ENCODE measurements around the gene MYEOV.

MYEOV gene

DNA sequence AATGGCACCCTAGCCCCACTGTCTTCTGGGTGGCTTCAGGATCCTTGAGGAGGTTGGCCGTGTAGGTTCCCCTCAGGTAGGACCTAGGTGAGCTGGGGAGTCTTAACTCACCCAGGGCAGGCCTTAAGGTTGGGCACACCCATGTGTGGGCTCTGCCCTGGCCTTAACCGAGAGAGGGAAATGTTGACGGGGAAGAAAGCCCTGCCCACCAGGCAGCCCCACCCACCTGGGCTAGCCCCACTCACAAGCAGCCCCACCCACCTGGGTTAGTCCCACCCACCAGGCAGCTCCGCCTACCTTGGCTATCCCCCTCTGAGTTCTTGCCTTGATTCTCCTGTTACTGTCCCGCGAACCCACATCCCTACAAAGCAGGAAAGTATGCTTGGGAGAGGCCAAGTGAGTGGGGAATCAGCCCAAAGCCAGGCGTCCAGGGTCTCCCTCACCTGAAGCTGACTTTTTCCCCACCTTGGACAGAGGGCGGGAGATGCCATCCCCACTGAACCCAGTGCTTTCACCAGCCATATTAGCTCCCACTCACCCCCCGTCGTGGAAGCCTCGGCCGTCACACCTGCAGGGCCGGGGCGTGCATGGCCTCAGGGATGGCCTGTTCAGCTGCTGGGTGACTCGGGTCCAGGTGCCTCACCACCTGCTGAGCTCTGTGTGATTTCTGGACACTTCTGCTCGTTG lies at the start of gene MYEOV:
Gene MYEOV, plus strand, starts transcription at position 337 of the 687 bp plus-strand sequence. CDS start 1,200 bp downstream, outside the sequence.
- DNase-seq (ENCODE audit: low spot score) = peak; percentile 94

DNA sequence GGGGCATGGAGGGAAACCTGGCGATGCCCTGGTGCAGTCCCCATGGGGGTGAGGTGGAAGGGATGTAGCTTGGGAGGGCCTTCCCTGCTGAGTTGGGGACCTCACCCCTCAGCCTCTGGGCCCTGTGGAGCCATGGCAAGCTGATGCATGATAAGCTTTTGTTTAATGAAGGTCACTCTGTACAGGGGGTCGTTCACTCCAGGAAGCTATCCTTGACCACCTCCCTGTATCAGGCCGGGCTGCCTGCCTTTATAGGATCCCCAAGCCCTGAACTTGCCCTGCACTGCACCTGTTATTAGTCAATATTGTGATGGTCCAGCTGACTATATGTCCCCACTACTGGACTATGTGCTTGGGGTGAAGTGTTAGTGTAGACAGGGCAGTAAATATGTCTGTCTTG lies 49.7 kb upstream of the MYEOV start:
- DNase-seq (ENCODE audit: low spot score) = no peak

DNA sequence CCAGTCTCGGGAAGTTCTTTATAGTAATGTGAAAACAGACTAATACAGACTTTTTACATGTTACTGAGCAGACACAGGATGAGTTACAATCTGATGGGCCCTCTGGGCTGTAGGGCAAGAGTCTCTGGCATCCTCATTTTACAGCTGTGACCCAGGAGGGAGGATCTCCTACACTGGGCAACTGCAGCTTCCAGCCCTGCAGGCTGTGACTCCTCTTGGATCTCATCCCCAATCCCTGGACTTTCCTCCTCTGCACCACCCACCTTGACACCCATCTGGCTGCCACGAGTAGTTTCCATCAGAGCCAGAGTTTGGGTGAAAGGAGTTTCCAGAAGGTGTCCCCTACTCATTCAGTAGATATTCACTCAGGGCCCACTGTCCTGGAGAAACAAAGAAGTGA lies 48.9 kb upstream of the MYEOV start:
- no peak for DNase-seq (ENCODE audit: low spot score)

DNA sequence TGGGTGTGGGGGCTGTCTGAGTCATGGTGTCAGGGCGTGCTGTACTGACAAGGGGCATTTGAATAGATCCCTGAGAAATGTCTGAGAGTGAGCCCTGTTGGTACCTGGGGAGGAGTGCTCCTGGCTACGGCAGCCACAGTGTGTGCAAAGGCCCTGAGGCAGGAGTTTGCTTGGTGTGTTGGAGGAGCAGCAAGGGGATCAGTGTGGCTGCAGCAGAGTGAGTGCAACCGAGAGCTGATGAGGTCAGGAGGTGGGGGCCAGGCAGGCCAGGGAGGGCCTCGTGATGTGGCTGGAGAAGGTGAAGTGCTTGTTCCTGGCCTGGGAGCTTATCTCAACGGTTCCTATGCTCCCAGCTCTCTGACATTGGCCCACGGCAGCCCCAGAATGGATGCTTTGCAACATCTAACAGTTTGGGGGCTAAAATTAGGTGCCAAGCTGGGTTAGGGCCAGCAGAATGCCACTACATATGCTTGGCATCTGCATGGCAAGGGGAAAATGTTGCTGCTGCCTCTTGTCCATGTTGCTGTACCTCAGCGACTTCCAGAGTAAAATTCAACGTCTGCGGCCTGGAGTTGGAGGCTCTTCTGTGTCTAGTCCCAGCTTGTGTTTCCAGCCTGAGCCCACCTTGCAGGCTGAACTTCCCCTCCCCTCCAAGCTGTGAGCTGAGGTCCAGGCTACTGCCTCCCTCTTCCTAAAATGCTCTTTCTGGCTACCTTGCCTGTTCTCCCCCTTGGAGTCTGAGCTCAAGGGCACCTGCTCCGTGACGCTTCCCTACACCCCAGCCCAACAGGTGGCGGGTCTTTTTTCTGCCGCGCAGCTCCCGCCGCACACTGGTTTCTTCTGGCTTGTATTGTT lies 48.2 kb upstream of the MYEOV start:
- no peak for DNase-seq (ENCODE audit: low spot score)

DNA sequence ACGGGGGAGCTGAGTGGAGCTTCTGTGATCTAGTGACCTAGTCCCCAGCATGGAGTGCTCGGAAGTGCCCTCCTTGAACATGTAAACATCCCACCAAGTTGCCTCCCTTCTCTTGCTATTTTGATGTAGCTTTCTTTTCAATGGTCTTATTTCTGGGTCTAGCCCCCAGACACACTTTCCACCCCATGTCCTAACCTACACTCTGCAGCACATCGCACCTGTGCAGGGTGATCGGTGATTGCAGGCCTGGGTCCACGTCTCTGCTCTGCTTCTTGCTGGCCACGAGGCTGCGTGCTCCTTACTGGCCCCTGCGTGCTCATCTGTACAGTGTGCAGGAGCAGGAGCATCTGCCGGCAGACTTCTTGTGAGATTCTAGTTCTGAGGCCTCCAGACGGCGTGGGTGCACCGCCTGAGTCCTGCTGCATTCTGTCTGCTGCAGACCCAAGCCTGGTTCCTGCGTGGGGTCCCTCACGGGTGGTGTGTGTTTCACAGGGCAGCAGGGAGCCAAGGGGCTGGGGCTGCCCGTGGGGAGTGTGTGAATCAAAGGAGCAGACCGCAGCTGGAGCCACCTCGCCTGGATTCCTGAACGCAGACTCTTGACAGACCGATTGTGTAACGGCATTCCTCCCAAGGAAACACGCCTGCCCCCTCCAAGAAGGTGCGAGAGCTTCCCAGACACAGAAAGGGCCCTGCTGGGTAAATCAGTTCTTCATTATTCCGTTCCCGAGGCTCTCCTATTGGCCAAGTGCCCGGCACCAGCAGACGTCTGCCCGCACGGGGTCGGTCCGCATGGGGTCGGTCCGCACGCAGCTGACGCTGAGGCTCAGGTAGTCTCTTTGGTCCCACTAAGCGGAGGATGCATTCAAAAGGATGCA lies 44.4 kb upstream of the MYEOV start:
- DNase-seq (ENCODE audit: low spot score) = peak; percentile 69

DNA sequence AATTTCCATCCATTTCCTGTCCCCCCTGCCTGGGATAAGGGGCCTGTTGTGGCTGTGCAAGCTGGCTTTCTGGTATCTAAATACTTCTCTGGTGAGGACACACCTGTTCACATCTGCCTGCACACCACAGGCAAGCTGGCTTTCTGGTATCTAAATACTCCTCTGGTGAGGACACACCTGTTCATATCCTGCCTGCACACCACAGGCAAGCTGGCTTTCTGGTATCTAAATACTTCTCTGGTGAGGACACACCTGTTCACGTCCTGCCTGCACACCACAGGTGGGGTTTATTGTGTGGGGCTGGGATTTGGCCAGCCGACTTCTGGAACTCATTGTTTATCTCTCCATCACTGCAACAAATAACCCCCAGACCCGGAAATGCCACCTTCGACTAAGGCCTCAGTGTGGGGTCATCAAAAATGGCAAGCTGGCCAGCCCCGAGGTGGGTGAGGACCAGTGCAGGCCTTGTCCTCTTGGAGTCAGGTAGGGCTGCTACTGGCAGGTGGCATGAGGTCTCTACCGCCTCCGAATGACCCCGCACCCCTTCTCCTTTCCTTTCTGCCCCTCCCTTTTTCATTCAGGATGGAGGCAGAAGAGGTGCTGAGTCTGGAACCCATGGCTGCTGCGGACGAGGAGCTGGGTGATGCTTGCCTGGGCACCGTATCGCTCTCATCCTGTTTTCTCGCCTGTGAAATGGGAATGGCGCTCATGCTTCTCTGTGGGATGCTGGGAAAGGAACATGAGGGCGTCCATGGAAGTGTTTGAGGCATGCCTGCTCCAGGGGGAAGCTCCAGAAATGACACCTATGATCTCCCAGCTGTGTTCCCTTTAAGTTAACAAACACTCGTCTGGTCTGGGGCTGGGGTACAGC lies 43.5 kb upstream of the MYEOV start:
- no peak for DNase-seq (ENCODE audit: low spot score)

DNA sequence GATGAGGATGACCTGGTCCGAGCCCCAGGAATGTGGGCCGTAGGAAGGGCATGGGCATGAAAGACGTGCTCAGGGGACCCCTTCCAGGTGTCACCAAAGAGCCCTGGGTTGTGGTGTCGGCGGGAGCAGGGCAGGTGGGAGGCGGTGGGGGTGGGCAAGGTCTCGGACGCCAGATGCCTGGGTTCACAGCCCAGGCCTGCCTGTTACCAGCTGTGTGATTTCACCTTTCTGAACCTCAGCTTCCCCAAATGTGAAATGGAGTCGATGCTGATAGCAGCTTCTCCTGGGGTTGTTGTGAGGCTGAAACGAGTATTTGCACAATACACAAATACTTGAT lies 42.9 kb upstream of the MYEOV start:
- DNase-seq (ENCODE audit: low spot score) = no peak

DNA sequence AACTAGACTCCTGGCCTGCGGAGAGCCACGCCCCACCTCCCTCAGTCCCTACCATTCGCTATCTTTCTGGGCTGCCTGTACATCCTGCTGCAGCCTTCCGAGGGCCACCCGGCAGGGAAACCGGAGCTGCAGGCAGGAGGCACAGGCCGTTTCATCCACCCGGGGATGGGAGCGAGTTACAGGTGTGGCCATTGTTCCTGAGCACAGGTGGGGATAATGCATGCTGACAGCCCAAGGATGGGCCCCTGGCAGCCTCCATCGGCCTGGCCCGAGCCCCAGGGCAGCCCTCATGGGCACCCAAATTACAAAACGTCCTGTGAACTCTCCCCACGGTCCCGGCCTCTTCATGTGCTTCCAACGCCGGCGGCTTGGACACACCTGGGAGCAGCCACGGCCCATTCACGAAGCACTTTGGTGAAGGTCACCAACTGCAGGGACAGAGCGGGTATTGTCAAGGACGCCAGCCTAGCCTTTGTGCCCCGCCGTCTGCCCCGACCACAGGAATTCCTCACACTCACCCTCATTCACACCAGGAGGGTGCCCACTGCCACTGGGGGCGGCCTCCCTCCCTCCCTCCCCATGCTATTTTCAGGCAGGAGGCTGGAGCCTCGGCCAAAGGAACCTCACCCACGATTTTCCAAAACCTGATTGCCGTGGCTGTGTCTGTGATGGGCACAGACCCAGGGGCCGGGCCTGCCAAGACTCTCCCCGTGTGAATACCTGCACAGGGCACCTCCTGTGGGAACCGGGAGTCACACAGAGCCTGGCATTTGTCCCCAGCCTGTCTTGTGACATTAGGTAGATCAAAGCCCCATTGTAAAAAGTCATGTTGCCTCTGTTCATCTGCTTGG lies 42.1 kb upstream of the MYEOV start:
- DNase-seq (ENCODE audit: low spot score) = peak; percentile 56

DNA sequence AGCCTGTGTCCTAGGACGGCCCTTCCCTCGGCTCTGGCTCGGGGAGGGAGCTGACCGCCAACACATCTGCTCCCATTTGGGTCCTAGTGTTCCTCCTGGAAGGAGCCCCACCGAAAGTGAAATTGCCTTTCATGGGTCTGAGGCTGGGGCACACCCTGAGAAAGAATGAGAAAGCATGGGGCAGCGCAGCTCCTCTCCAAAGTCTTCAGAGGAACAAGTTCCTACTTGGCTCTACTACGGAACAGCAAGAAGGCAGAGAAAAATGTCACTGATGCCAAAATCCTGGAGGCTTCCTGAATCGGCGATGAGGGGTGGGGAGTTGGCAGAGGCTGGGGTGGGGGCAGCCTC lies 41.5 kb upstream of the MYEOV start:
- no peak for DNase-seq (ENCODE audit: low spot score)

DNA sequence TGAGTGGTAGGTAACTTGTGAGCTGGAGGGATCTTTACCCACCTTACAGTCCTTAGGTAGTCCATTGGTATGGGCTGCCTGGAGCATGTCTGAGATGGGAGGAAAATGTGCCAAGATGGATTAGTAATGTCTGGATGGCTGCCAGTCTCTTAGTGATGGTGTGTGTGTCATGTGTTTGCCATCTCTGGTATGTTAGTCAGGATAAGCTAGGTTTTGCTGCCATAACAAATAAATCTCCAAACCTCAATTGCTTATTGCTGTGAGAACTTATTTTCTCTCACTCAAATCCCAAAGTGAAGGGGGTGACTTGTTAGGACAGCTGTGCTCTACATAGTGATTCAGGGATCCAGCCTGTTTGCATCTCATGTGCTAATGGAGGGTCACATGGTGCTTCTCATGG lies 40.9 kb upstream of the MYEOV start:
- DNase-seq (ENCODE audit: low spot score) = no peak

DNA sequence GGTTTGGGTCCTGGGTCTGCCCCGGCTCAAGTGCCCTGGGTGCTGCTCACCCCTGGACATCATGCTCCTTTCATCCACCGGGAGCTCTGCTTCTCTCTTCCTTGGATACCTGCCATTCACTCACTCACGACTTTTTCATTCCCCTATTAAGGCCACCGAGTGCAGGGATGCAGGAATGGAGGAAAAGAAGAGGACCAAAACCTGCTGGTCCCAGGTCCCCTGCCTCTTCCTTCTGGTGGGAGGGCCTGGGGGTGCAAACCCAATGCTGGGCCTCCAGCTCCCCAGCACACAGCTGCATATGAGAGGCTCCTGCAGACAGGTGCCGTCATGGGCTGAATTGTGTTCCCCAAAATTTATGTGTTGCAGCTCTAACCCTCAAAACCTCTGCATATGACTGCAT lies 36.8 kb upstream of the MYEOV start:
- DNase-seq (ENCODE audit: low spot score) = no peak

DNA sequence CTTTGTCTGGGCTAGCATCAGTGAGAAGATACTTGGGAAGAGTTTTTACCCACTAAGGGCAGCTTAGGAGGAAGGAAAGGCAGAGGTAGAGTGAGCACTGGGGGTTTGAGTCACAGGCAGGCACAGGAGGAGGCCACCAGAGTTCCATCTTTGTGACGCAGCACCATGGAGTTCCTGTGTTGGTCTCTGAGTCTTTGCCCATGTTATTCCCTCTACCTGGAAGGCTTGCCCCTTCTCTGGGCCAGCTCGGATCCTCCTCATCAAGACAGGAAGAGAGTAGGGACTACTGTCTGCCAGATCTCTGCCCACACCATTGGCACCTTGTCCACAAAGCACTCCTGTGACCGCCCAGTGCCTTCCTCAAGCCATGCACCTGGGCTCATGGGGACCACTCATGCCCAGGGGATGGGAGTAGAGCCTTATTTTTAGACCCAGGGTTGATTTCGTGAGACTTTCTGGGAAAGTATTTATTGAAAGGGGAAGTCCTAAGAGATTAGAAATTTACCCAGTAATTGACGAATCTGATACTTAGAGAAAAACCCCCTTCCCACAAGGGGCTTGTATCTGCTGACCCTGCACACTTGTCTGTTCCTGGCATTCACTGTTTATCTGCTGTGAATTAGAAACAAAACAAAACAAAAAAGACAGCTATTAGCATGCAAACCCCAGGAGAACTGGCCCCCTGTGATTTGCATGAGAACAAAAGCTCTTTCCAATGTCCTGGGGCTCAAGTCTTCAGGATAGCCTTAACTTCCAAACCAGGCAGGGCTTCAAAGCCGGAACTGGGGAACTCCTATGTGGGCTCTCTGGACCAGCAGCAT lies 35.9 kb upstream of the MYEOV start:
- no peak for DNase-seq (ENCODE audit: low spot score)

DNA sequence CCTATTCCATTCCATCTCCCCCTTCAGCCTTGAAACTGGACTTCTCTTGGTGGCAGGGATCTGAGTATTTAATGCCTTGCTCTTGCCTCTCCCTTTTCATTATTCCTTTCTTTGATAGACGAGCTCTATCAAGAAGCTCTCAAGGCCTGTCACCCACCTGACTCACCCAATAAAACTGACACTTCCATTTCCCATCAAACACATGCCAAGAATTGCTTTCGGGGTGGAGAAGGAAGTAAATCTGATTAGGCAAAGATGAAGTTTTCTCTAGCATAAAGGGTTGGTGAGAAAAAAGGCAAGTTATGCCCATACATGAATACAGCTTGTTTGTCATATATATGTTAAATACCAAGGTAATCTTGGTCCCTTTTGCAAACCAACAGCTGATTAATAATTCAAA lies 34.9 kb upstream of the MYEOV start:
- no peak for DNase-seq (ENCODE audit: low spot score)

DNA sequence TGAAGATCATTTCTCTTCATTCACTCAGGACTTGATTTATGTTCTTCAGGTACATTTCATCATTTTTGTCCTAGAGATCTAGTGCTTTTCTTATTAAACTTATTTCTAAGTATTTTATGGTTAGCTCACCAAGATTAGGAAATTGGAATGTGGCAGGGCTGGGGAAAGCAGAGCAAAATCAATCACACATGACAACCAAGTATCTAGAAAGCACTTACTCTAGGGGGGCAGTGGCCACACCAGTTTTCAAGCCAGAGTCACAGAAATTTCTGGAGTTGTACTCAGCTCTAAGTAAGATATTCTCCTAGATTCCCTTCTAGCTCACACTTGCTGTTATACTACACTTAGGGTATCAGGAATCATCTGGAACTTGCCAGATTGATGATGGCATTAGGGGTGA lies 33.3 kb upstream of the MYEOV start:
- DNase-seq (ENCODE audit: low spot score) = no peak

DNA sequence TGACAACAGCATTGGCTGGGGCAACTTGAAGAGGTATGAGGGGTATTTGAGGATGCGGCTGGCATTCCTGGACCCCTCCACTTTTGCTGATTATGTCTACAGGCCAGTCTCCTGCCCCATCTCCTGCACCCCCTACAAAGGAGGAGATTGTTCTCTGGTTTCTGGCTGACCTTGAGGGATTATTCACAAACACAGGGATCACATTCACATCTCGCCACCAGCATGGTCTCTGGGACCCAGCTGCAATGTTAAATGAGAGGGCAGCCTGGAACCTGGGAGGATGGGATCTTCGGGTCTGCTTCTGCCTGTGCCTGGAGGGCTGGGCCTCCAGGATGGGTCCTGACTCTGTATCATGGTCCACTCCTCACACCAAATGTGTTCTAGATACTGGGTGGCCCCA lies 32.8 kb upstream of the MYEOV start:
- DNase-seq (ENCODE audit: low spot score) = no peak

DNA sequence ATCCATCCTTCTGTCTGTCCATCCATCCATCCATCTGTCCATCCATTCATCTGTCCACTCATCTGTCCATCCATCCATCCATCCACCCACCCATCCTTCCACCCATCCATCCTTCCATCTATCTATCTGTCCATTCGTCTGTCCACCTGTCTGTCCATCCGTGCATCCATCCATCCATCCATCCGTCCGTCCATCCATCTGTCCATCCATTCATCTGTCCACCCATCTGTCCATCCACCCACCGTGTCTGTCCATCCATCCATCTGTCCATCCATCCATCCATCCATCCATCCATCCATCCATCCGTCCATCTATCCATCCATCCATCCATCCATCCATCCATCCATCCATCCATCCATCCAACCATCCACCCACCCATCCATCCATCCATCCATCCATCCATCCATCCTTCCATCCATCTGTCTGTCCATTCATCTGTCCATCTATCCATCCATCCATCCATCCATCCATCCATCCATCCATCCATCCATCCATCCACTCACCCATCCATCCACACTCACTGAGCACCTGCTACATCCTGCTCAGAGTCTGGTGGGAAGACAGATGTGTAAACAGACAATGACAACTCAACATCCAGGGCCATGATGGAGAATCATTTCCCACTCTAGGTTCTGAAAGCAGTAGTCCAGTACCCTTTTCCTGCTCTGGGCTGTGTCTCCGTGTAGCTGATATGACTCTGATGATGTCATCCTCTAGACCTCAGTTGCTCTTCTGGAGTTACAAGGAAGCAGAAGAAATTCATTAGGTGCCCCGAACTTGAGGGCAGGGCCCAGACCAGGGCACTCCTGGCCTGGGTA lies 30.8 kb upstream of the MYEOV start:
- no peak for DNase-seq (ENCODE audit: low spot score)

DNA sequence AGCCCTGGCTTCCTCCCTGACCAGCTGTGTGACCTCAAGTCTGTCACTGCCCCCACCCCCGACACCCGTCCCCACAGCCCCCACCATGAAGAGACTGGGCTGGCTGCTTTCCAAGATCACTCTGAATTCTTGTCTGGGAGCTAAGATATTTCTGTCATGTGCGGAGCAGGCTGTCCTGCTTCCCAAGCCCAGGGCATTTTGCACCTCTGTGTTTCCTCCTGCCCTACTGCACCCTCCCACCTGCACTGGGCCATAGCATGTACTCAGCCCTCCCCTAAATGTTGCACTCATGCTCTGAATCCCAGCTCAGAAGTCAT lies 30.3 kb upstream of the MYEOV start:
- no peak for DNase-seq (ENCODE audit: low spot score)

DNA sequence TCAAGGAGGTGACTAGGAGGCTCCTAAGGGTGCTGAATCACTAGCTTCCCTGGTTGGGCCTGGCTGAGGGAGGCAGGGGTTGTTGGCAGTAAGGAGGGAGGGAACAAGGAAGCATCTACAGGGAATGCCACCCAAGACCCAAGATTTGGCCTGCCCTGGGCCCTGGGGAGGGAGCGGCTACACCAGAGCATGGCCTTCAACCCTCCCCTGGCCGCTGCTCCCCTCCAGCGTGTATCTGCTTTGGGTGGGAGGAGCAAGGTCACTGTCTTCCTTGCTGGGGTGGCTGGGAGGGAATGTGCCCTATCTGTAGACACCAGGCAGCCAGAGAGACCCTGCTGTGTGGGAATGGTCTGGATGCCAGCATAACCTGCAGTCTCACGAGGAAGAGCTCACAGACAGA lies 29.5 kb upstream of the MYEOV start:
- DNase-seq (ENCODE audit: low spot score) = no peak

DNA sequence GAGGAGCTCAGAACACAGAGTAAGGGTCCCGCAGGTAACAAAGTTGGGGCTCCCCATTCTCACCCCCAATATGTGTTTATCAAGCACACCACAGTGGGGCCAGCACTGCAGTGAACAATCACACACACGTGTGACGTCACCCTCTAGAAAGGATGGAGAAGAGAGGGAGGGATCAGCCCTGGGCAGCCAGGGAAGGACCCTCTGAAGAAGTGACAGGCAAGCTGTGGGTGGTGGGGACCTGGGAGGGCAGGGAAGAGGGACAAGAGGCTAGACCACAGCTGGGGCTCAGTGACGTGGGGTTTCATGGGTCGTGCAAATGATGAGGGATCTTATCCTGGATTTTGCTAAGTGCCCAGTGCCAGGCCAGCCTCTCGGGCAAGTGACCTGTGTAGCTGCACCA lies 28.7 kb upstream of the MYEOV start:
- no peak for DNase-seq (ENCODE audit: low spot score)
